Activated T-helper 2 cell treated with anti-CD3 and anti-CD28 coated beads, Interferon-gamma antibody, Interleukin-2, Interleukin-4, amounts not matched to agents 10 μg/mL and 5 μg/mL and 100 μg/mL, durations not matched to agents 14 hours and 24 hours and 36 hours (primary cell): ENCODE results near the gene SULT4A1. TPM values are rescaled to one million over a fixed set of nuclear protein-coding genes. Genes with fewer than 3 reads are reported as not detected.
"Not testable (repeated sequence)": the region's sequence is repeated elsewhere in the genome, so short reads cannot be mapped to it uniquely, and the experiment has no call there.

Source experiments
- DNase-seq: peaks from one replicate; pipeline ENCODE4 v3.0.0; 2021; ENCODE audit warnings: low spot score
- H3K27ac Mint-ChIP-seq: one replicate; pipeline ENCODE4 v1.8.0; 2021; ENCODE audit warnings: mixed read lengths
- H3K27me3 Mint-ChIP-seq: one replicate; pipeline ENCODE4 v1.8.0; 2021; ENCODE audit warnings: low read depth, mixed read lengths
- H3K36me3 Mint-ChIP-seq: one replicate; pipeline ENCODE4 v1.8.0; 2021; ENCODE audit warnings: low read depth, mixed read lengths
- H3K4me1 Mint-ChIP-seq: one replicate; pipeline ENCODE4 v1.8.0; 2021; ENCODE audit warnings: low read depth, mixed read lengths
- H3K4me3 Mint-ChIP-seq: one replicate; pipeline ENCODE4 v1.8.0; 2021; ENCODE audit warnings: low read depth, mild to moderate bottlenecking, moderate library complexity, mixed read lengths
- H3K9me3 Mint-ChIP-seq: one replicate; pipeline ENCODE4 v1.8.0; 2021; ENCODE audit warnings: mixed read lengths
- intact Hi-C: fragments of 100-400 bp; cut with micrococcal nuclease; formaldehyde crosslinking; loops from one replicate; pipeline ENCODE4 v1.15.1; 2023
- total RNA-seq: library from RNA; stranded (reverse); gene quantifications from 2 replicates; pipeline ENCODE4 v1.2.3, GENCODE V29; 2022

Gene SULT4A1
- total RNA-seq, result not detected in 2 replicates

DNA sequence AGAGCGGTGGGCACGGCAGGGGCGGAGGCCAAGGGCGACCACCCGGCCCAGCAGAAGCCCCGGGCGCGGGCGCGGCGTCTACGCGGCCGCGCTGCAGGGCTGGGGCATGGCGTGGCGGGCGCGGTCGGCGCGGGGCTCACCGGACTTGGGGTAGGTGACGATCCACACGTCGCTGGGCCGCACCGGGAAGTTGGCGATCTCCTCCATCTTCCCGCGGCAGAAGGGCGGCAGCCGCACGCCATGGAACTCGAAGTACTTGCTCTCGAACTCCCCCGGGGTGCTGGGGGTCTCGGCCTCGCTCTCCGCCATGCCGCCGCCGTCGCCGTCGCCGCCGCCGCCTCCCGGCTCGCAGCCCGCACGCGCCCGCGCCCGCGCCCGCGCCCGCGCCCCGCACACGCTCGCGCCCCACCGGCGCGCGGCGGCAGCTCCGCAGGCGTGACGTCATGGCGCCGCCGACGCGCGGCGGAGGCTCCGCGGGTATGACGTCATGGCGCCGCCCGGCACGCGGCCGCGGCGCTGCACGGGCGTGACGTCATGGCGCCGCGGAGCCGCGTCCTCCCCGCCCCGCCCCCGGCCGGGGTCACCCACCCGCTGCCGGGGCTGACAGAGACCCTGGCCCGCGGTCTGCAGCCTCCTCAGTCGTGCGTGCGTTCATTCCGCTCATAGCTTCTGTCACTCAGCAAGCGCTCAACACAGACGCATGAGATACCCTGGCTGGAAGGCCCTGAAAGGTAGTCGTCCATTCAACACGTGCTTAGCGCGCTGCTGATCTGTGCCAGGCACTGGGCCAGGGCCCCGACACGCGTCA is at the start of gene SULT4A1:
Gene SULT4A1, minus strand, starts transcription at position 440 of the 808 bp plus-strand sequence. Its CDS starts 131 bp downstream, at position 309.
- intact Hi-C loops, result no loop called here
- no peaks in the 10 kb centered on the region for H3K4me1 Mint-ChIP-seq

DNA sequence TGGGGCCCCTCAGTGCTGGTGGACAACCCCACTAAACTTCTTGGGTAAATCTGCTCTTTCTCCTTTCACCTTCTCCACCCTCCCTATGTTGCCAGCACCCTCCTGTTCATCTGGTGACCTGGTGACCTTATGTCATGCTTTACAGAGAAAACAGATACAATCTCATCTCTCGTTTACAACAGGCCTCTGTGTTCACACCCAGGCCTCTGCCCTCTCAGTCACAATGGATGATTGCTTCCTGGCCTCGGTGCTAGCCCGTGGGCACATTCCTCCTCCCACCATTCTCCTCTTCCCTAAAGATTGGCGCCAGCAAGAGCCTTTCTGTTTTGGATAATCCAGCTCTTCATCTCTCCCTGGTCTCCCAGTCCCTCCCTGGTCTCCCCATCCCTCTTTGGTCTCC is 49.0 kb upstream of the SULT4A1 start:
- H3K27me3 Mint-ChIP-seq, result peaks cover 21% of the 10 kb centered on the region
- no peak overlapping the region for H3K27ac Mint-ChIP-seq
- H3K9me3 Mint-ChIP-seq, result no peaks in the 10 kb centered on the region
- no peaks in the 10 kb centered on the region for H3K36me3 Mint-ChIP-seq
- no peaks in the 10 kb centered on the region for H3K4me1 Mint-ChIP-seq
- H3K4me3 Mint-ChIP-seq, result no peak overlapping the region
- intact Hi-C loops, result no loop called here
- no peak for DNase-seq

More for the DNA sequence above, at the start of gene SULT4A1:
- H3K36me3 Mint-ChIP-seq, result no peaks in the 10 kb centered on the region
- no peak within 1 kb of the TSS for H3K27ac Mint-ChIP-seq
- peaks cover 21% of the 10 kb centered on the region for H3K27me3 Mint-ChIP-seq
- DNase-seq, result no peak
- no peaks in the 10 kb centered on the region for H3K9me3 Mint-ChIP-seq
- no peak within 1 kb of the TSS for H3K4me3 Mint-ChIP-seq

- DNase-seq, result no peak
- Mint-ChIP-seq H3K36me3 (no peaks in the 10 kb centered on the region), H3K4me1 (no peaks in the 10 kb centered on the region), H3K9me3 (no peaks in the 10 kb centered on the region), H3K27me3 (peaks cover 21% of the 10 kb centered on the region), H3K4me3 (no peak overlapping the region), H3K27ac (no peak overlapping the region)
- intact Hi-C loops, result no loop called here
Observed at GRCh38 chr22:43910178-43910695, 47.9 kb upstream of the SULT4A1 start.

DNA sequence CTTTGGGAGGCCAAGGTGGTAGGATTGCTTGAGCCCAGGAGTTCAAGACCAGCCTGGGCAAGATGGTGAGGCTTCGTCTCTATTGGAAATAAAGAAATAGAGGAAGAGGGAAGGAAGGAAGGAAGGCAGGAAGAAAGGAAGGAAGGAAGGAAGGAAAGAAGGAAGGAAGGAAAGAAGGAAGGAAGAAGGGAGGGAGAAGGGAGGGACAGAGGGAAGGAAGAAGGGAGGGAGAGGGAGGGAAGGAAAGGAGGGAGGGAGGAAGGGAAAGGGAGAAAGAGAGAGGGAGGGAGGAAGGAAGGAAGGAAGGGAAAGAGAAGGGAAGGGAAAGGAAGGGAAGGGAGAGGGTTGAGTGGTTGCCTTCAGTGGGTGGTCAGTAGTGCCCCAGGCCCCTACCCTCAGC is 47.4 kb upstream of the SULT4A1 start:
- Mint-ChIP-seq H3K27ac (no peak overlapping the region), H3K4me3 (no peak overlapping the region), H3K27me3 (peaks cover 21% of the 10 kb centered on the region), H3K36me3 (no peaks in the 10 kb centered on the region), H3K4me1 (no peaks in the 10 kb centered on the region), H3K9me3 (no peaks in the 10 kb centered on the region)
- DNase-seq, result no peak
- intact Hi-C loops, result no loop called here

DNA sequence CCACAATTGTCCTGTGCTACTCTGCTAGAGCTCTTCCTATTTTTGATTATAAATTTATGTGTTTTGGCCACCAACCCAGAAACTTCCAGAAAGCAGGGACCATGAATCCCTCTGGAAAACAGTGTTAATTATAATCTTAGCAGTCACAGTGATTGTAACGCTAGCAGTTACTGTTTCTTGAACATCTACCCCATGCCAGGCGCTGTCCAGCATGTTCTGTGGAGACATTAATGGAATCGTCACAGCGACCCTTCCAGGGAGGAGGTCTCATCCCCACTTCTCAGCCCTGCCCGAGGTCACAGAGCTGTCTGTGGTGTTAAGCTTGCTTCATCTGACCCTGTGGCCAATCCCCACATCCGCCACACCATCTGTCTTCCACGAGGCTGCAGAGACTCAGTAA is 43.4 kb upstream of the SULT4A1 start:
- H3K9me3 Mint-ChIP-seq, result no peaks in the 10 kb centered on the region
- no peak overlapping the region for H3K27ac Mint-ChIP-seq
- no peaks in the 10 kb centered on the region for H3K4me1 Mint-ChIP-seq
- no peak for DNase-seq
- H3K4me3 Mint-ChIP-seq, result no peak overlapping the region
- peaks cover 8% of the 10 kb centered on the region for H3K27me3 Mint-ChIP-seq
- intact Hi-C loops, result no loop called here
- no peaks in the 10 kb centered on the region for H3K36me3 Mint-ChIP-seq

GRCh38 chr22:43904412-43904811 is 42.1 kb upstream of the SULT4A1 start:
- H3K4me1 Mint-ChIP-seq, H3K4me3 Mint-ChIP-seq, H3K36me3 Mint-ChIP-seq, H3K27ac Mint-ChIP-seq, intact Hi-C loops, DNase-seq, H3K27me3 Mint-ChIP-seq, H3K9me3 Mint-ChIP-seq: not testable (repeated sequence)

DNA sequence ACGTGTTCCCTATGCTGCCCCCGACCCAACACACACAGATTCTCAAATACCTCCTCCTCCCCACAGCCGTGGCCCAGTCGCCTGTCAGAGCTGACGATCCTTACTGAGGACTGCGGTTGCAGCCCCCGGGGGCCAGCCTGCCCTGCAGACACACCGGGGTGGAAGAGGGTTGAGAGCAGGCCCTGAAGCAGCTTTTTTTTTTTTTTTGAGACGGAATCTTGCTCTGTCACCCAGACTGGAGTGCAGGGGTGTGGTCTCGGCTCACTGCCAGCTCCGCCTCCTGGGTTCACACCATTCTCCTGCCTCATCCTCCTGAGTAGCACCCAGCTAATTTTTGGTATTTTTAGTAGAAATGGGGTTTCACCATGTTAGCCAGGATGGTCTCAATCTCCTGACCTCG is 40.7 kb upstream of the SULT4A1 start:
- H3K27me3 Mint-ChIP-seq, H3K4me1 Mint-ChIP-seq, H3K4me3 Mint-ChIP-seq, DNase-seq, H3K9me3 Mint-ChIP-seq, H3K36me3 Mint-ChIP-seq, intact Hi-C loops, H3K27ac Mint-ChIP-seq: not testable (repeated sequence)

GRCh38 chr22:43901976-43902643 is 39.8 kb upstream of the SULT4A1 start:
- intact Hi-C loops, result no loop called here
- H3K27me3 Mint-ChIP-seq, result peaks cover 2% of the 10 kb centered on the region
- H3K27ac Mint-ChIP-seq, result no peak overlapping the region
- no peaks in the 10 kb centered on the region for H3K9me3 Mint-ChIP-seq
- no peak overlapping the region for H3K4me3 Mint-ChIP-seq
- H3K4me1 Mint-ChIP-seq, result no peaks in the 10 kb centered on the region
- no peak for DNase-seq
- no peaks in the 10 kb centered on the region for H3K36me3 Mint-ChIP-seq

- DNase-seq, result no peak
- H3K4me3 Mint-ChIP-seq, result no peak overlapping the region
- H3K27ac Mint-ChIP-seq, result no peak overlapping the region
- intact Hi-C loops, result no loop called here
- H3K27me3 Mint-ChIP-seq, result peaks cover 2% of the 10 kb centered on the region
- no peaks in the 10 kb centered on the region for H3K4me1 Mint-ChIP-seq
- no peaks in the 10 kb centered on the region for H3K36me3 Mint-ChIP-seq
- no peaks in the 10 kb centered on the region for H3K9me3 Mint-ChIP-seq
Observed at GRCh38 chr22:43900206-43900605, 37.9 kb upstream of the SULT4A1 start.

GRCh38 chr22:43897751-43898261 is 35.5 kb upstream of the SULT4A1 start:
- Mint-ChIP-seq H3K36me3 (no peaks in the 10 kb centered on the region), H3K4me3 (no peak overlapping the region), H3K27ac (no peak overlapping the region), H3K4me1 (no peaks in the 10 kb centered on the region), H3K9me3 (no peaks in the 10 kb centered on the region), H3K27me3 (peaks cover 7% of the 10 kb centered on the region)
- no peak for DNase-seq
- intact Hi-C loops, result no loop called here

DNA sequence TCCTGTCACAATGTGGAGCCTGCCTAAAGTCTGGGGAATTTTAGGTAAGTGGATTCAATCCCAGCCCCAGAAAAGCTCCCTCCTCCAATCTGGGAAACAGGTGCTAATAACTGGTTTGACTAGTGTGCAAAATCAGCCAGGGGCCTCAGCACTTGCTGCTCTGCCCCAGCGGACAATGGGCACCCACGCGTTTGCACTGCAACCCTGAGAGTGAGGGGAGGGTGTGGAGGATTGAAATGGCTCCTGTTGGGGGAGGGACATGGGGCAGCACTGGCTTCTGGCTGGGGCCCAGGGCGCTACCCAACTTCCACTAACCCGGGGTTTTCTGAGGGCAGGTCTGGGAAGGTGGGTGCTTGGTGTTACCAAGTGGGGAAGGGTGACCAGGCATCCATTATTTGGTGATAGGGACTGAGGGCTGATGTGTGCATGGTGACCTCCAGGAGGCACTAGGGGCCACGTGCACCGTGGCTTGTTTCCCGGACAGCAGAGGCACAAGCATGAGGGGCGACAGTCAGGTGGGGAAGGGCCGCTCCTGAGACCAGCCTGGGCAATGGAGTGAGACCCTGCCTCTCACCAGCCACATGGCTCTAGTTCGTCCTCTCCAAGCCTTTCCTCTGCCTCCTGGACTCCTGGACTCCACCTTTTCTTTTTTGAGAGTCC is 33.8 kb upstream of the SULT4A1 start:
- Mint-ChIP-seq H3K4me1 (no peaks in the 10 kb centered on the region), H3K27me3 (peaks cover 15% of the 10 kb centered on the region), H3K4me3 (no peak overlapping the region), H3K9me3 (no peaks in the 10 kb centered on the region), H3K36me3 (no peaks in the 10 kb centered on the region), H3K27ac (no peak overlapping the region)
- intact Hi-C loops, result no loop called here
- no peak for DNase-seq

DNA sequence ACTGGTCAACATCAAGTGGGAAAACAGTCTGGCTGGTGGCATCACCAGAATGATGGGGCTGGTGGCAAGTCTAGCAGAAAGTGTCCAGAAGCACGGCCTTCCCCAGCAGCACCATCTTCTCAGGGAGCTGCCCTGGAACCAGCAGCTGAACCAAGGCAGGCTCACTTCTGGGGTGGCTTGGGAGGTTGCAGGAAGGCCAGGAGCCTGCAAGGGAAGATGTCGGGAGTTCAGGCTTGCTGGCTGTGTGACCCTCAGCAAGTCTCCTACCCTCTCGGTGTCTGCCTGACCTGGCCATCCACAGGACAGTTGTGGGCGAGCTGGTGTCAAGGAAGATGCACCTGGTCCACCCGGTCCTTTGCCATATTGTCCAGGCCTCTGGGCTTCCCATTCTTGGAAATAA is 31.8 kb upstream of the SULT4A1 start:
- no peak for DNase-seq
- intact Hi-C loops, result no loop called here
- Mint-ChIP-seq H3K4me1 (no peaks in the 10 kb centered on the region), H3K27ac (no peak overlapping the region), H3K27me3 (peaks cover 25% of the 10 kb centered on the region), H3K9me3 (no peaks in the 10 kb centered on the region), H3K36me3 (no peaks in the 10 kb centered on the region), H3K4me3 (no peak overlapping the region)

DNA sequence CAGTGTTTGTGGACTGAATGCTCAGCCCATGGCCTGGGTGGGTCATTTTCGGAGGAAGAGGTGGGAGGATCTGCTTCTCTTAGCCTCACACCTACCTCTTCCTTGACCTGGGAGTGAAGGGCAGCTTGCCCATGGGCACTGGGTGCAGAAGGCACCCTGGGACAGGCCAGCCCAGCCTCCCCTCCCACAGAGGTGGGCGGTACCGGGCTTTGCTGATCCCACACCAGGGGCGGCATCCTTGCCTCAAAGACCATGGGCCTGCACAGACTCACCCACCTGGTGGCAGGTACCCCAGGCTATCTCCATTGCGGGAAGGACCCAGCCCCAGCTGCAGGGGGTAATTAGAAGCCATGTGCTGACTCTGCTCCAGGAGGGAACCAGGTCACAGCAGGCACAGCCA is 31.0 kb upstream of the SULT4A1 start:
- Mint-ChIP-seq H3K9me3 (no peaks in the 10 kb centered on the region), H3K27me3 (peaks cover 28% of the 10 kb centered on the region), H3K27ac (no peak overlapping the region), H3K4me1 (no peaks in the 10 kb centered on the region), H3K4me3 (no peak overlapping the region), H3K36me3 (no peaks in the 10 kb centered on the region)
- no peak for DNase-seq
- intact Hi-C loops, result no loop called here
